NCI-H187 treated with DMSO at 0.1 percent for 48 hours (cell line): Measurements from ENCODE around the gene FEZF1.

Experiments
- DNase-seq: peaks from one replicate; lab custom pipeline; 2025; lab: John Stamatoyannopoulos, UW

Gene FEZF1

GRCh38 chr7:122268101-122268500, 36.4 kb downstream of the FEZF1 start:
- DNase-seq, result peak; percentile 48

GRCh38 chr7:122262246-122262645, 42.3 kb downstream of the FEZF1 start:
- no peak for DNase-seq

DNA sequence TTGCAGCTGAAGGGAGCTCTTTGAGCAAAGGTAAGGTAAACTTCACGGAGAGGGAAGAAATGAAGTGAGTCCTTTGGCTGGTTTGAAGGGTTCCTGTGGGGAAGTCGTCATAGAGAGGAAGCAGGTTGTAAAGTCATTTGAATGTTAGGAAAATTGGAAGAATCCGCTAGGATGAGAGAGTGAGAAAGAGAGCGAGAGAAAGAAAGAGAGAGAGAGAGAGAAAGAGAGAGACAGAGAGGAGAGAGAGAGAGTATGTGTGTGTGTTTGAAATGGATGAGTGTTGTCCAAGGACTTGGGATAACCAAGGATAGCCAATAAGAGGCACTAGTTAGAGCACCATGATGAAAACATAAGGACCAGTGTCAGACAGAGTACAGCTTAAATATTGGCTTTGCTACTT, 43.1 kb downstream of the FEZF1 start:
- no peak for DNase-seq

DNA sequence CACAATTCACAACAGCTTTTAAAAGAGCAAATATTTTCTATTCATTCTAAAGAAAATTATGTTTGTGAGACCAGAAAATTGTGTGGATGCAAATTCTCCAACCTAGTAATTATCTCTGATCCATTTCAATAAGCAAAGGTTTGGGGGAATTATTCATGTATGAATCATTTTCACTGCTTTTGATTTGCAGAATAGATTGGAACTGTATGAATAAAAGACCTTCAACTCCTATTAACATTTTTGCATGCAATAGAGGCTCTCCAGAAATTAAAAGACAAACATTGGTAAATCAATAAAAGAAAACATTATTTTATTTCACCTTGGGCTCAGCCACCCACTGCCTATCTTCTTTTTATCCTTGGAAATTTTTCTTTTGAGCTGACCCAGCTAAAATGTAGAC, 43.5 kb downstream of the FEZF1 start:
- DNase-seq, result no peak

- DNase-seq, result peak; percentile 87
These were observed 44.2 kb downstream of the FEZF1 start for GRCh38 chr7:122260336-122260735.

- DNase-seq, result peak; percentile 60
These were observed 45.6 kb downstream of the FEZF1 start for GRCh38 chr7:122258971-122259370.

GRCh38 chr7:122257056-122257455, 47.5 kb downstream of the FEZF1 start:
- no peak for DNase-seq

DNA sequence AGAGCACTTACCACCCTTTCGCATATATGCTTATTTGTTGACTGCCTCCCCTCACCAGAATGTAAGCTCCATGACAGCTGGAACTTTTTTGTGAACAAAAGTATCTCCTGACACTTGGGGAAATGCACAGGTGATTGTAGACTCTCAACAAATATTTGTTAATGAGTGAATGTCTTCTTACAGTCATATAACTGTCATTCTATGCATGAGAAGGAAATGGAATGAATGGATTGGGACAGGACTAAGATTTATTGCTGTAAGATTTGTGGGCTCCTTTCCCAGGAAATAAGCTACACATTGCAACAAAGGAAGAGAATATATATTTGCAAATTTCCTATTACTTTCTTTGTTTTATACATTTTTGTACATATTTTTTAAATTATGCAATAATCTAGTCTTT, 48.5 kb downstream of the FEZF1 start:
- no peak for DNase-seq

DNA sequence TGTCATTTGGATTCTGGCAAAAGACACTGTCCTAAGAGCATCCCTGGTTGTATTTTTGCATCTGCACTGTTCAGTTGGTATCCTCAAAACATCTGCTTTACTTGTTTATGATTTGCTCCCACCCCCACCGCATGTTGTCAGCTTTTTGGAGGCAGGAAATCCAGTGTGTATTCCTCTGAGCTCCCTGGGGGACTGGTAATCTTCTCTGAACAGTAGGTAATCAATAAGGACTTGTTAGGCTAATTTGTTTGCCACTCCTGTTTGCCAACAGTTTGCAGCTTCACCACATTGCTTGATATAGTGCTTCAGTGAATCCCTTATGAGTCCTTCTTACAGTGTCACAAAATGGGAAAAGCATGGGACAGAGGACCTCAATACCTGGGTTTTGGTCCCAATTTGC, 49.1 kb downstream of the FEZF1 start:
- no peak for DNase-seq
